Fibroblast of lung (primary cell): Measurements from ENCODE around the gene TUBB. TPM values are rescaled to one million over a fixed set of nuclear protein-coding genes. Genes with fewer than 3 reads are reported as not detected.
A peak's percentile ranks its signal among the peaks of the same experiment; 100 is the strongest.

Experiments
- DNase-seq, 2 donors: peaks; one replicate each; pipeline versions ENCODE4 v3.0.0 to v3.0.0-alpha.2; 2010; ENCODE audit warnings: low read depth in 2 of 2
- H2AFZ ChIP-seq: 2 replicates; pipeline ENCODE4 v1.5.1; 2012; ENCODE audit warnings: low read length, control low read depth, inconsistent platforms
- H3K27ac ChIP-seq: 2 replicates; pipeline ENCODE4 v1.5.1; 2011; ENCODE audit warnings: low read length, control low read depth; ENCODE audit not compliant: insufficient read depth
- H3K27me3 ChIP-seq: 2 replicates; pipeline ENCODE4 v1.5.1; 2011; ENCODE audit warnings: mild to moderate bottlenecking, low read length; ENCODE audit not compliant: control insufficient read depth, insufficient read depth
- H3K36me3 ChIP-seq: 2 replicates; pipeline ENCODE4 v1.5.1; 2011; ENCODE audit warnings: low read length; ENCODE audit not compliant: control insufficient read depth, insufficient read depth
- H3K4me1 ChIP-seq: 2 replicates; pipeline ENCODE4 v1.5.1; 2011; ENCODE audit warnings: low read length; ENCODE audit not compliant: control insufficient read depth, insufficient read depth; ENCODE audit errors: extremely low read depth
- H3K4me2 ChIP-seq: 2 replicates; pipeline ENCODE4 v1.5.1; 2011; ENCODE audit warnings: low read length, control low read depth; ENCODE audit not compliant: insufficient read depth; ENCODE audit errors: extremely low read depth
- H3K4me3 ChIP-seq, 4 experiments: fragments of 200-600 bp in 1 of 4; sonication (generic) in 1 of 4; replicated peaks in 1 of 4; 2 replicates each; pipeline ENCODE4 v1.5.1; 2011 to 2016; ENCODE audit warnings: low read length in 4 of 4, low read depth in 3 of 4, mild to moderate bottlenecking in 3 of 4, control low read depth in 2 of 4, inconsistent platforms in 1 of 4, mixed read lengths in 1 of 4; ENCODE audit not compliant: insufficient read depth in 1 of 4; ENCODE audit errors: control extremely low read depth in 1 of 4
- H3K79me2 ChIP-seq: 2 replicates; pipeline ENCODE4 v1.5.1; 2012; ENCODE audit warnings: mild to moderate bottlenecking, low read length, inconsistent platforms; ENCODE audit not compliant: control insufficient read depth, insufficient read depth
- H3K9ac ChIP-seq: 2 replicates; pipeline ENCODE4 v1.5.1; 2011; ENCODE audit warnings: mild to moderate bottlenecking, low read length, control low read depth; ENCODE audit not compliant: insufficient read depth
- H3K9me3 ChIP-seq: 2 replicates; pipeline ENCODE4 v1.5.1; 2012; ENCODE audit warnings: low read depth, low read length; ENCODE audit not compliant: control insufficient read depth, insufficient read depth
- H4K20me1 ChIP-seq: 2 replicates; pipeline ENCODE4 v1.5.1; 2011; ENCODE audit warnings: low read length; ENCODE audit not compliant: control insufficient read depth, insufficient read depth; ENCODE audit errors: extremely low read depth
- CTCF ChIP-seq, 2 donors: IDR thresholded peaks in 1 of 2; conservative IDR thresholded peaks in 1 of 2; 1 replicate in 1 of 2; 2 replicates in 1 of 2; pipeline ENCODE4 v1.5.1; 2011 to 2012; ENCODE audit warnings: low read length in 2 of 2, control low read depth in 1 of 2, inconsistent platforms in 1 of 2, low read depth in 1 of 2, mild to moderate bottlenecking in 1 of 2
- EZH2 ChIP-seq: IDR thresholded peaks from 2 replicates; pipeline ENCODE4 v1.5.1; 2012; ENCODE audit warnings: low read length, control low read depth, mild to moderate bottlenecking; ENCODE audit errors: missing control alignments
- polyA plus RNA-seq, 2 donors: library from polyadenylated mRNA; depleted of rRNA in 1 of 2; stranded (reverse) in 1 of 2; unstranded in 1 of 2; fragments of >200 nt; gene quantifications; 2 replicates each; pipeline ENCODE4 v1.2.1, GENCODE V29; 2011 to 2012; ENCODE audit warnings: missing spikeins in 1 of 2
- total RNA-seq: library from RNA; depleted of rRNA; stranded (reverse); fragments of >200 nt; gene quantifications from 2 replicates; pipeline ENCODE4 v1.2.1, GENCODE V29; 2014

The TUBB gene
- total and polyA plus RNA-seq, 2 donors (not counting 1 experiment from before 2014, with no cell fraction given), result 551 to 1,493 TPM

- Histone ChIP-seq H3K27ac (peak overlapping the region; percentile 85), H3K9ac (peak overlapping the region; percentile 63), H3K9me3 (no peaks in the 10 kb centered on the region), H3K79me2 (peaks cover 91% of the 10 kb centered on the region), H3K4me1 (peaks cover 10% of the 10 kb centered on the region), H2AFZ (no peak overlapping the region), H3K4me2 (peak overlapping the region; percentile 97), H3K27me3 (no peaks in the 10 kb centered on the region), H4K20me1 (no peaks in the 10 kb centered on the region), H3K36me3 (peaks cover 24% of the 10 kb centered on the region), H3K4me3 (peak overlapping the region; percentile 80 to 95 (median 94))
- DNase-seq, result peak; percentile 86 to 94
- TF ChIP-seq EZH2 (no peak), CTCF (conservative IDR thresholded peaks at IDR 0.05 in 1 of 2, IDR thresholded peaks at IDR 0.05 in 1 of 2; ENCODE audit: low read depth in 1 of 2, low read length in 2 of 2) (no peak)
These were observed 37.7 kb upstream of the TUBB start for GRCh38 chr6:30682143-30683117.

DNA sequence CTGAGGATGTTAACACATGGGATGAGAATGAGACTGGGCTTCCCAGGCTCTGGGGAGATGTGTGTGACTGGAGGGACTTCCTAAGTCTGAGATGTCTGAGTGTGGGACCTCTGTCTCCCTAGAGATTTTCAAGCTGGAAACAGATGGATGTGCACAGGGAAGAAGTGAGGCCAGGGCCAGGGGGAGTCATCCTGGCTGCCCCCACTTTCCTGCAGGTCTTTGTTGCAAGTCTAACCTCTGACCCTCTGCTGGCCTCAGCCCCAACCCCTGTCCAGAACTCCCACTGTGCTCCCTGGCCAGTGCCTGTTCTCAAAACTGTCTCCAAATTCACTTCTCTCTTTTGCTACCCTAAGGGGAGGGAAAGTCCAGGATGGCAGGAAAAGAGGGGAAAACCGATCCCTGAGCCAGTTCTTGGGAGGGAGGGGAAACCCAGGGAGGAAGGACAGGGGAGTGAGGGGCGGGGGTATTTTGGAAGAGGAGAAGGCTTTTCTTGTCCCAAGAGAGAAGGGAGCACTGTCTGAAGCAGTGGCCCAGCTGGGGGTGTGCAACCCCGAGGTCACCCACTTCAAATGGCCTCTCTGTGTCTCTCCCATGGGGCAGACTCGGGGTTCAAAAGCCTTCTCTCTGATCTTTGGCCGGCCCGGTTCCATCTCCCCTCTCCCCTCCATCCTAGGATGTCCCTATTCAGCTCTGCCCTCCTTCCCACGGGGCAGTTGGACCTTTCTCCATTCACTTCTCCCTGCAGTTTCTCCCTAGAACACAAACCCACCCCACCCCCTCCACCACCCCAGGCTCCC is 36.8 kb upstream of the TUBB start:
- DNase-seq, result no peak
- Histone ChIP-seq H4K20me1 (no peaks in the 10 kb centered on the region), H3K4me1 (peaks cover 15% of the 10 kb centered on the region), H3K4me3 (peak overlapping the region; percentile 80 to 95 (median 94)), H2AFZ (no peak overlapping the region), H3K36me3 (peaks cover 22% of the 10 kb centered on the region), H3K9me3 (no peaks in the 10 kb centered on the region), H3K27ac (peak overlapping the region; percentile 85), H3K4me2 (peak overlapping the region; percentile 97), H3K79me2 (peaks cover 92% of the 10 kb centered on the region), H3K27me3 (no peaks in the 10 kb centered on the region), H3K9ac (peak overlapping the region; percentile 63)
- TF ChIP-seq CTCF (conservative IDR thresholded peaks at IDR 0.05 in 1 of 2, IDR thresholded peaks at IDR 0.05 in 1 of 2; ENCODE audit: low read depth in 1 of 2, low read length in 2 of 2) (no peak), EZH2 (no peak)

- no peak for TF ChIP-seq EZH2
- TF ChIP-seq CTCF (conservative IDR thresholded peaks at IDR 0.05 in 1 of 2, IDR thresholded peaks at IDR 0.05 in 1 of 2; ENCODE audit: low read depth in 1 of 2, low read length in 2 of 2), result no peak
- DNase-seq, result no peak
- Histone ChIP-seq H3K9me3 (no peaks in the 10 kb centered on the region), H3K27me3 (no peaks in the 10 kb centered on the region), H3K79me2 (peaks cover 93% of the 10 kb centered on the region), H3K4me1 (peaks cover 21% of the 10 kb centered on the region), H3K36me3 (peaks cover 17% of the 10 kb centered on the region), H3K27ac (peak overlapping the region; percentile 85), H4K20me1 (no peaks in the 10 kb centered on the region), H3K4me2 (peak overlapping the region; percentile 97), H2AFZ (no peak overlapping the region), H3K9ac (peak overlapping the region; percentile 63), H3K4me3 (peak overlapping the region; percentile 80 to 95 (median 94))
These were observed 36.2 kb upstream of the TUBB start for GRCh38 chr6:30683980-30684338.
